Activated CD8-positive, alpha-beta memory T cell treated with anti-CD3 and anti-CD28 coated beads, Interleukin-2, amount 50 U/mL, for 1 hour (primary cell): ENCODE results near the gene EIF6.

Experiments
- DNase-seq: peaks from one replicate; pipeline ENCODE4 v3.0.0-alpha.2; 2020; ENCODE audit errors: extremely low read depth

Gene EIF6

GRCh38 chr20:35314816-35315631, 30.5 kb upstream of the EIF6 start:
- no peak for DNase-seq

- DNase-seq, result no peak
These were observed 27.7 kb upstream of the EIF6 start for GRCh38 chr20:35312318-35312717.

- DNase-seq, result no peak
These were observed 27.2 kb upstream of the EIF6 start for GRCh38 chr20:35311822-35312221.

DNA sequence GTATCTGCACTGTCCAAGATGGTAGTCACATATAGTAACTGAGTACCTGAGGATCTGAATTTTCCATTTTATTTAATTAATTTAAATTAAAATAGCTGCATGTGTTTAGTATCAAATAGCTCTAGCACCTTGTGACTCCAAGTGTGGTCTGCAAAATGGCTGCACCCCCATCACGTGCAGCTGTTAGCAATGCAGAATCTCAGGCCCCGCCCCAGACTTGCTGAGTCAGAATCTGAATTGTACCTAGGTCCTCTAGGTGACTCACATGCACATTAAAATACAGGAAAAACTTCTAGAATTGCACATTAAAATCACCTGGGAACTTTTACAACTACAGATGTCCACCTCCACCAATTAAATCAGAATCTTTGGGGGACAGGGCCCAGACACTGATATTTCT, 26.8 kb upstream of the EIF6 start:
- no peak for DNase-seq

DNA sequence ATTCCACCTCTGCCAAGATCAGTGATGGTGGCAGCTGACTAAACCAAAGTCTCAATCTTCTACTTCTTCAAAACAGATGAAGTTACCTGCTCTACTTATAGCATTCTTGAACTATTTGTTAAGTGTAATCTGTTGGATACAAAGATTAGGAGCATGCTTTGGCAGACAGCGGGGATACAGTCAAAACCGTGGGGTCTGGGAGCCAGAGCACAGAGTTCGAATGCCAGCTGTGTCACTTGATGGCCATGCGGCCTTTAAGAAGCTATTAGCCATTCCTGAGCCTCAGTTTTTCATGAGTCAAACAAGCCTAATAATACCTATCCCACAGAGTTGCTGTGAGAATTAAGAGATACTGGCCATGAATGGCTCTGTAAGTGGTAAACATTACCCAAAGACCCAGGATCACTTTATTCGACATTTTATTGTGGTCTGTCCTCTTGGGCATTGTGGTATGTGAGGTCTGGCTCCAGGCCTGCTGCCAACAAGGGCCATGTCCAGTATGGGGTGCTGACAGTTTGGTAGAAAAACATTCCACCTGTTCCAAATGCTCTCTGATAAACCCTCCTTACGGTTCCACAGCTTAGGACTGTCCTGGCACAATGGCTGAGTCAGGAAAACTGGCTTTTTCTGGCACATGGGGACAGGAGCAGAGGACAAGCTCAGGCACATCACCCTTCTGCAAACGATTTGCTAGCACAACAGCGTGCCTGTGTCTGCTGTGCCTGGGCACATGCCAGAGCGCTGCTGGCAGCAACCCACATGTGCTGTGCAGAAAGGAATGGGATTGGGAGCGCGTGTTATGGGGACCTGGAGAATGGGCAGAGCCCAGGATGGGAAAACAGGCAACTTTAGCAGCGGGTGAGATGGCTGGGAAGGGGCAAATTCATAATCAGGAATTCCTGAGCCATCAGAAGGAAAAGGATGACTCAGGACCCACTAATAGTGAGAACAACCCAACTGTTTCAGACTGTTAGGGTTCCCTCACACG, 23.4 kb upstream of the EIF6 start:
- DNase-seq, result no peak

DNA sequence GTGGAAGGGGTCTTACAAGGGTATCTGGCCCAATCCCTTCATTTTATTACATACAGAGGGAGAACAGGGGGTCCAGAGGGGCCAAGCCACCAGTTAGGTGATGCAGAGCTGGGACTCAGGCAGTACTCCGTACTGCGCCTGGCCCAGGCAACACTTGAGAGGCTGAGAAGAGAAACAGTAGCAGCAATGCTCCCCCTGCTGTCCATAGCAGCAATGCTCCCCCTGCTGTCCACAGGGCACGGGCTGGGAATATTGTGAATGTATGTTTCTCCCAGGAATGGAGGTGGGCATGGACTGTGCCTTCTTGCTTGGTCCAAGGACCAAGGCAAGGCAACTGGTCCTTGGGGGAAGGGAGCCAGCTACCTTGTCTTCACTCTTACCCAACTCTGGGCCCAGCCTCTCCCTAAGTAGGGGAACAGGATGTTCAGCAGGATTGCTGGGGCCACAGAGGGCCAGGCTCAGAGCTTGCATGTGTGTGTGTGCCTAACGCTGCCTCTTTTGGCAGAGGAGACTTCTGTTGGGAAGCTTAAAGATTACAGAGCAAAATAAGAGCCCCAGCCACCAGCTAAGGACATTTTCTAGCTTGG, 22.5 kb upstream of the EIF6 start:
- DNase-seq, result no peak

DNA sequence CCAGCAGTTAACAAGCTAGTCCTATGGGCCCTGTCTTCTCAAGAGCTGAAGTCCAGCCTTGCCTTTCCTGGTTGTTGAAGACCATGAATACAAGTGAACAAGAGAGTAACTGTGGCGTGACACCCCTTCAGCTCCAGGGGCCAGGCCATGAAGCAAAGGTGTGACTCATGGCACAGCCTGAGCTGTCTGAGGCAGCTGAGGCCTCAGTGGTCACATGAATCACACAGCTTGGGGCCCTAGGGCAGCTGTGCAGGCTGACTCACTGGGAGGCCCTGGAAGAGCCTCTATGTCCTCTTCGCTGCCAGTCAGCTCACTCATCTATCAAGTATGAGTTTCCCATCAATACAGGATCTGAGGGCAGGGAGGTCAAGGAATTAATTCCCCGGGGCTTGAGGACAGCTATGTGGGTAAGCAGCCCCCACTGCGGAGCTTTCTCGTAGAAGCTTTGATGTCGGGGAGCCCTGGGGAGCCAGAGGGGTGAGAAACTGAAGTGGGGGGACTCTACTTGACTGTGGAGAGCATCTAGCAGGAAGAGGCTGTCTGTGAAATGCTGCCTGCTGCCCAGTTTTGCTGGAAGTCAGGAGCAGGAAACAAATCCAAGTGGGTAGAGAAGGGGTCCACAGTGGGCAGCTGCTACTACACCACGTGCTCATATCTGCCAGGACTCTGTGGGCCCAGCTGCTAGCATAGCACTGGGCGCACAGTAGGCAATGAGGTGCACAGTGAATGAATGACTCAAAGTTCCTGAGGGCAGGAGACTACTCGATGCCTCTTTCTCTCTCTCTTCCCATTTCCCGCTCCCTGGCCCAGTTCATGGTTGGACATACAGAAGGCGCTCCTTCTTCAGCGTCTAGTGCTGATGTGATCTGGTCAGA, 21.3 kb upstream of the EIF6 start:
- no peak for DNase-seq

GRCh38 chr20:35304956-35305355, 20.4 kb upstream of the EIF6 start:
- DNase-seq, result no peak

DNA sequence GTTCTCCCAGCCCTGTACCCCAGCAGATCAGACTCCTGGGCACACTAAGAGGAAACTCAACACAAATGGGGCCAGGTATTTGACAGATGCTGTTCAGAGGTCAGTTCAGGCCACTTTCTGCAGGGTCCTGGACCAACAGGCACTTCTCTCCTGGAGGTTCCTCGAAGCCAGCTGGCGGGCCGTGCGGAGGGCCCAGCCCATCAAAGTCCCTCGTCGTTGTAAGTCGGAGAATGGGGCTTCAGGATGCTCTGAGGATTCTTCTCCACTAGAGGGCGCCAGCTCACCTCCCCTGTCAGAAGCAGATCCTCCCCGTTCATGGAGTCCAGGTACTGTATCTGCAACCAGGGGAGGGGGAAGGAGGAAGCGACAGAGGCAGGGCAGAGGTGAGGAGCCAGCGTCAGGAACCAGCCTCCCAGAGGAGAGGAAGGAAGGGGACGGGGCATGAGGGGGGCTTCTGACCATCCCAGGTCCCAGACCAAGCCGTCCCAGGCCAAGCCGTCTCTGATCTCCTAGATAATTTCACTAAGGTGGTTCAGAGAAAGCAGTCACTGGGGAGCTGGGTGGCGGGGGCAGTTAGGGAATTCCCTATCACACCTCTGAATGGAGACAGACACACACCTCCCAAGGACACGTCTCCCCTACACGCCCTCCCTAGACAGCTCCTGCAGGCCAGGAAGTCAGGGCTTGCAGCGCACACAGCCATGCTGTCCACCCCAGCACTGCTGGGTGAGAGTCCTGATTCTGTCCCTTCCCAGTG, 19.3 kb upstream of the EIF6 start:
- peak; percentile 43 for DNase-seq

GRCh38 chr20:35303382-35303734, 18.8 kb upstream of the EIF6 start:
- DNase-seq, result no peak

- DNase-seq, result no peak
These were observed 18.1 kb upstream of the EIF6 start for GRCh38 chr20:35302421-35303335.

DNA sequence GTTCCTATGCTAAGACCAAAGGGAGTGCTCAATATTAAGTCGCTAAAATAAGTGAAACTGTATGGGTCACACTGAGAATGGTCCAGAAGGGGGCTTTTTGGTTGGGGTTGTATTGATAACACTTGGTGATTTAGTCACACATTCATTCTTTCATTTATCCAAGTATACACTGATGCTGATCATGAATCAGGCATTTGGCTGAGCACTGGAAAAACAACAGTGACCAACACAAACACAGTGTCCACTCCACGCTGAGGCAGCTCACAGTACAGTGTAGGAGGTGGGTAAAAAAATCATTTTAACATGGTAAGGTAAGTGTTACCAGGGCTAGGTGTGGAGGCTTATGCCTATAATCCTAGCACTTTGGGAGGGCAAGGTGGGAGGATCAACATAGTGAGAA, 16.9 kb upstream of the EIF6 start:
- DNase-seq, result no peak

DNA sequence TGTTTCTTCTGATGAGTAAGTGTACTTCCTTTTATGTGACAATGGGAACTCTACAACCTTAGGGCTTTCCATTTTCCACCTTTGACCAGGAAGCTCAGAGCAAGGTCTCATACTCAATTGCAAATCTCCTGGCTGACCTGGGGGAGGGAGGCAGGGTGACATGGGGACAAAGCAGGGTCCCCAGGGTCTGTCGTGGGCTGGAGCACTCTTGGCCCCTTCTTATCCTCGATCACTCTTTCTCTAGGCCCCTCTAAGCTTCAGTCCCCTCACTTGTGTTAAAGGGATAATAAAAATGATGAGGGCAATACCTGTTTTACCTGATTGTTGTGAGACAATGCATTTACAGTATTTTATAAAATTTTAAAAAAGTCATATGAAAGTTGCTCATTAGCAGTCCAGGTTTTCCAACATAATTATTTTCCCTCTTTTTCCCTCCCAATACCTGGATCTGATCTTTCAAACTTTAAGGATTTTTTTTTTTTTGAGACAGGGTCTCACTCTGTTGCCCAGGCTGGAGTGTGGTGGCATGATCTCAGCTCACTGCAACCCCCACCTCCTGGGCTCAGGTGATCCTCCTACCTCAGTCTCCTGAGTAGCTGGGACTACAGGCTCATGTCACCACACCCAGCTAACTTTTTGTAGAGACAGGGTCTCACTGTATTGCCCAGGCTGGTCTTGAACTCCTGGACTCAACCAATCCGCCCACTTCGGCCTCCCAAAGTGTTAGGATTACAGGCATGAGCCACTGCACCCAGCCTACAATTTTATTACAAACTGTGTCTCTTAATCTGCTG, 16.1 kb upstream of the EIF6 start:
- no peak for DNase-seq

GRCh38 chr20:35299780-35300179, 15.2 kb upstream of the EIF6 start:
- no peak for DNase-seq

GRCh38 chr20:35298264-35298663, 13.7 kb upstream of the EIF6 start:
- DNase-seq, result no peak

DNA sequence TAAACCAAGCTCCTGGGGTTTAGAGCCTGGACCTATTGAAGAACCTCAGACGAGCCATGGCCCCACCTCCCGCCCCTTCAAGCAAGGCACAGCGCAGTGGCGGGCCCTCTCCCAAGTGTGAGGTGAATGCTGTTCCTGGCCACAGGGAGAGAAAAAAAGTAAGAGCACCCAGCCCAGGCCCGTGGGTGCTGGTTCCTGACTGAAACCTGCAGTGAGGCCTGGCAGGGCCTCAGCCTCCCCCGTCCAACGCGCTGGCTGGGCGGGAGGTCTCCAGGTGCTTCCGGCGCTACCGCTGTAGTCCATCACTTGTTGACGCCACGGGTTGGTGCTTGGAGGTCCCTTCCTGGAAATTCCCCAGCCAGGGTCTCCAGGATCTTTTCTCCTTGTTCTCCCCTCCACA, 13.2 kb upstream of the EIF6 start:
- DNase-seq, result no peak

- DNase-seq, result no peak
These were observed 12.6 kb upstream of the EIF6 start for GRCh38 chr20:35297155-35297554.

GRCh38 chr20:35296101-35296554, 11.6 kb upstream of the EIF6 start:
- DNase-seq, result no peak

DNA sequence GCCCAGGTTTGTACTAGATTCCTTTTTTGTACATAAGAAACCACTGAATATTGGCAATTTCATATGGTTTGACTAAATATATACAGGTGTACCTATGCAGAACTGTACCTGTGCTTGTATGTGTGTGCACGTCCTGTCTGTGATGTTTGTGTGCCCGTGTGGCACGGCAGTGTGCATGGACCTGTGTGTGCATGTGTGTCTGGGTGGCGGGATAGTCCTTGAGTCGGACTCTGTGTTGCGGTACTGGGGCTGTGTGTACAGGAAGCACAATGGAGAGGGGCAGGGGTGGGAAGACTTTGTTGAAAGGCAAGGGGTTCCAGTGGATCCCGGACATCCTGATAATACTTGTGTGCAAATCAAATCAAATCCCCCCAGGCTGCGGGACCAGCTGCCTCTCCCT, 11.1 kb upstream of the EIF6 start:
- no peak for DNase-seq
